Suppressor macrophage (primary cell): ENCODE results near the gene THTPA.
A peak's percentile ranks its signal among the peaks of the same experiment; 100 is the strongest.

Experiments used
- DNase-seq, 4 experiments: peaks; one replicate each; pipeline ENCODE4 v3.0.0-alpha.2; 2020 to 2022

THTPA gene

DNA sequence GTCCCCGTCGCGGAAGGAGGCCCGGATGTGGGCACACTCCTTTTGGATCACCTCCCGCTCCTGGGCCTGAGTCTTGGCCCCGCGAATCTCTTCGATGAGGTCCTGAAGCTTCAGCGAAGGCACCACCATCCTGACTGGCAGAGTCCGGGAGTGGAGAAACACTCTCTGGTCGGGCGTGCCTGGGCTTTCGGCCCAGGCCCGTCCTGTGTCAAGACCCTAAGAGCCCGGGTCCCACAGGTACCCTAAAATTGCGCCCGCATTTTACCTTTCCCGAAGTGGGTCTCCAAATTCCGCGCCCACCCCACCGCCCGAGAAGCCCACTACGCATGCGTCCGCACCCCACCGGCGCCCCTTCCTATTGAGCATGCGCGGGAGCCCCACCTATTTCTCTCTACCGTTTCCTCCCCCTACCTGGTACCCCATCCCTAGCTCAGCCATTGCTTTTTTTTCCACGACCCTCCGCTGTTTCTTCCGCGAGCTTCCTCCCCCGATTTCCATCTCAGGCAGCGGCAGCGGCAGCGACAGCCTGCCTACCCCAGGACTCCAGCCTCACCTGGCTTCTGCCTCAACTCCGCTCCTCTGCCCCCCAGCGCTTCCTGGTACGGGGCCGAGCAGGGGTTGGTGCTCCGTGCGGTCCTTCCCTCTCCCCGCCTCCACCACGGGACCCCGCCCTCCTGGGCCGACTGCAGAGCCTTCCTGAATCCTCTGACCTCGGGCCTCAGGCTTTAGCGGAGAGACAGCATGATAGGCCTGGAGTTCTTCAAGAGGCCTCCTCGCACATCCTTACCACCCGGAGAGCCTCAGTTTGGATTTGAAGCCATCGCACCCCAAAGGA is 11.3 kb downstream of the THTPA start, which contains the start of gene AP1G2:
Gene AP1G2, minus strand, starts transcription at position 606 of the 835 bp plus-strand sequence. Its CDS starts 477 bp downstream, at position 129.
- peak; percentile 83 to 95 (median 90) for DNase-seq

DNA sequence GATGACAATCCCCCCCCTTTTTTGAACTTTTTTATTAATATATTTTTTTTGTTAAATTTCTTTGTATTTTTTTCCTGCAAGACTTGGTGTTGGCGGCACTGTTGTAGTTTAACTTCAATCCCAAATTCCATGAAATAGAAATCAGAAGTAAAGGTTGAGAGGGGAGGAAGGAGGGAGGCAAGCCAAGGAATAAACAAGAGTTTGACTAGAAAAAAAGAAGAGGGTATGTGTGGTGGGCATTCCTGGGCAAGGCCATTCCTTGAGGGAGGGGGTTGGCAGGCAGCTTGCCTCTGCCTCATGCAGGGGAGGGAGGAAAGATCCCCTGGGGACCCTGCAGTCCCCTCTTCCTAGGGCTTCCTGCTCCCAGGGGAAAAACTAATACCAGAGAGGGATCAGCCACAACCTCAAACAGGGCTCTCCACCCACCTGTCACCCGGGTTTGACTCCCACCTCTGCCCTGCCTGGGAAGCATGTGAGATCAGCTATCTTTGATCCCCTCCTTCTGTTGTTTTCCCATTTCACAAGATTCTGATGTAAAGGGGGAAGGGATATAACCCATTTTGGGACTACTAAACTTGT is 12.0 kb downstream of the THTPA start:
- peak in 1 of 4 experiments; percentile 25 for DNase-seq

DNA sequence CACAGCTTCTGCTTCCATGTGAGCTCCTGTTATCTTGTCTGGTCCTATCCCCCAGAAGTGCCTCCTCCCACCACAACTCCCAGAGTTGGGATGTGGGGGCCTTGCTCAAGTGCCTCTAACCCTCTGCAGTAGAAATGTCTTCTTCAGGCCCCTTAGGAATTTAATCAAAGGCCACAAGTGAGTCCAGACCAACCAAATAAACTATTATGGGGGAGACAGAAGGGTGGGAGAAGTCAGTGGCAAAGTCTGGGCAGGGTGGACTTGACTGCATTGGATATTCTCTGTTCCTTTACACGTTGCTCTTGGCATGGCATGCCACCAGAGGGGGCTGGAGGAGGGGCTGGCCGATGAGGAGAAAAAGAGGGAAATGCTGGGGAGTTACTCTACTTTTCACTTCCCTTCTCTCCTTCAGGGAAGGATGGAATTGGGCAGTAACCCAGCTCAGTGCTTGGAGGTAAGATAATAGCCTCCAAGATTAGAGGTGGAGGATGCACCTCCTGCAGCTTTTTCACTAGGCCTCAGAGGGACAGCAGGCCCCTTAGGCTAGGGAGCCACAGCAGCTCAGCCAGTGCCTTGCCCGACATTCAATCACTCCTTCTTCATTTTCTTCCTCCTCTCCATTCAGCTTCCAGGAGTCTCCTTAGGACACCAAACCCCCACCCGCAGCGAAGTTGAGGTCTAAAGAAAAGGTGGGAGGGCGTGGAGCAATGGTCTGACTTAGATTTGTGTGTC is 12.7 kb downstream of the THTPA start:
- DNase-seq = peak; percentile 69 to 81 (median 75)

DNA sequence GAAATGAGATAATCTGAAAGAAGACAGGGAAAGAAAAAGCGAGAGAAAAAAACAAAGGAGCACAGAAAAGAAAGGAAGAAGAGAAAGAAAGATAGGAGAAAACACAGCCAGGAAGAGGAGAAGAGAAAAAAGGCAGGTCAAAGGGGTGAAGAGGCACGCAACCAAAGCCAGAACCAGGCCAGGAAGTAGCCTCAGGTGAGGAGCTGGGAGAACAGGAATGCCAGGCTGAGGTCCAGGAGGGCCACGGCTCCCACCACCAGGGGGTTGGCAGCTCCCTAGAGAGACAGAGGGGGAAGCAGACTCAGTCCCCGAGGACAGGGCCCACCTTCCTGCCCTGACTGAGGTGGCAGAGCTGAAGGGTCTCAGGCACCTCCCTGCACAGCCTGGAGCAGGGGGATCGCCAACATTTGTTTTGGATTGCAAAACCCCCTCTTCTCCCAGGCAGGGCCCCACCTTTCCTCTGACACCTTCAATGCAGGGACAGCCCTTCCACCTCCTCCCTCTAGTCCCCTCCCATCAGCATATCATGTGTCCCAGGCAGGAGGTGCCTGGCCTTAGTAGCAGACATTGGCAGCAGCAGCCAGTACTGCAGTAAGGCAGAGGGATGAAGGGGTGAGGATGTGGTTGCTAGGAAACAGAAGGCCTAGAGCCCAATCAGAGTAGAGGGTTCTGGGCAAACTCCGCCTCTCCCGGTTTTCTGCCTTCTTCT is 13.5 kb downstream of the THTPA start:
- DNase-seq = no peak

DNA sequence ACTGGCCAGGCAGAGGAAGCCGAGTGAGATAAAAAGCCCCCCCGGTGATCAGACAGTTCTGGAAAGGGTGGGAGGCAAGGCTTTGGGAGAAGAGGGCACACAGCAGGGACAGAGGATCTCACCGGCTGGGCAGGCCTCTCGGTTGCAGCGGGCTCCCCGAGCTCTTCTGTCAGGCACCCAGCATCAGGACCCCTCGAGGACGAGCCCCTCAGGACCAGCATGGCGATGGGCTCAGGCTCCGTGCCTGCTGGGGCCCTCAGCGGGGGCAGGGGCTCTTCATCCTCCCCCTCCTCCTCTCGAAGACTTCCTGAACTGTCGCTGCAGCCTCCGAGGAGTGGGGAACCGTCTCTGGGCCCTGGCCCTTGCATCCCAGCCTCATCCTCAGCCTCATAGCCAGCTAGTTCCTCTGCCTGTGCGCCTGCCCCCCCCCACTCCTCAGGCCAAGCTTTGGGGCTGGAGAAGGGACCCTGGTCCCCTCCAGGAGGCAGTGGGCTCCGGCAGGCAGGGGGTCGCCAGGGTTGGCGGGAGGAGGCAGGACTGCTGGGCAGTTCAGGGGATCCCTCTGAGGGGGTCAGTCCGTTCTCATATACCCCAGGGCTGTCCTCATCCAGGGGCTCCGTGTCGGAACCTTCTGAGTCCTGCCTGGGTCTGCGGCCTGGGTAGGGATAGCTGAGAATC is 14.9 kb downstream of the THTPA start:
- DNase-seq = no peak

DNA sequence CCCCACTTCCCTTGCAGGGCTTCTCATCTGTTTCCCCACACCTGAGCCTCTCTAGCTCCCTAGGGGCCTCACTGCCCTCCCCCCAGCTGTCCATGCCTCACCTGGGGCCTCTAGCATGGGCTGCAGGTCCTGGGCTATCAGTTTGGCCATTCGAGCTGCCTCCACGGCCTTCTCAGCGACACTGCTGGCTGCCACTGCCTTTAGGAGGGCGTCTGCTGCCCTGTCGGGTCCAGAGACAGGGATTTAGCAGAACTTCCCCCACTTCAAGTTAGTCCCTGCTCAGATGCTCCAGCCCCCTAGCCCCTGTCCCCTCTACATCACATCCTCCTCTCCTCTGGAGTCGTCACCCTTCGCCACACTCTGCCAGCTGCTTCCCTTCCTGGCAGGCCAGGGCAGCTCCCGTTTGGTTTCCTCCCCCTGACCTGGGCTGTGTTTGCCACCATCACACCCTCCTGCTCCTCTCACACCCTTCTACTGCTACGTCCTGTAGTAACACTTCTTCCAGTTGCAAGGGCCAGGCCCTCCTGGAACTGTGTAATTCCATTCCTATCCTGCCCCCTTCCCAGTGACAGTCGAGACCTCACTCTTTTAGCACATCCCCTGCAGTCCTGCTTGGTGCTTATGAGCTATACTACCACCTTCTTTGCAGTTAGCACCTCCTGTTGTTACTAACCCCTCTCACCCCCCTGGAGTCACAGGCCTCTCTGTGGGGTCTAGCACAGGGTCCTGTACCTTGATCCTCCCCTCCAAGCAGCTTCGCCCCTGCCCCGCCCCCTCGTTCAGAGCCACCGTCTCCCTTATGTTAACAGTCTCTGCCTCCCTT is 15.8 kb downstream of the THTPA start:
- DNase-seq = peak in 3 of 4 experiments; percentile 17 to 27 (median 25)

DNA sequence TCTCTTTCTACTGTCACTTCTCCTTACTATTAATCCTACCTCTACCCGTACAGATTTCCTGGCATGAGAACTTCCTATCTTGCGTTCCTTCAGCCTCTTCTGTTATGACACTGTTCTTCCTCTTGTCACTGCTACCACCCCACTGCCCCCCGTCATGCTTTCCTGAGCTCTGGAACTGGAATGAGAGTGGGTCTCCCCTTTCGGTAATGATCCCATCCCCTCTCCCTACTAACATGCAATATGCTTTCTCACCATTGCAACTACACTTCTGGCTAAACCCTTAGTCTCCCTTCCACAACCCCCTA is 16.4 kb downstream of the THTPA start:
- DNase-seq = peak in 2 of 4 experiments; percentile 44 to 49

DNA sequence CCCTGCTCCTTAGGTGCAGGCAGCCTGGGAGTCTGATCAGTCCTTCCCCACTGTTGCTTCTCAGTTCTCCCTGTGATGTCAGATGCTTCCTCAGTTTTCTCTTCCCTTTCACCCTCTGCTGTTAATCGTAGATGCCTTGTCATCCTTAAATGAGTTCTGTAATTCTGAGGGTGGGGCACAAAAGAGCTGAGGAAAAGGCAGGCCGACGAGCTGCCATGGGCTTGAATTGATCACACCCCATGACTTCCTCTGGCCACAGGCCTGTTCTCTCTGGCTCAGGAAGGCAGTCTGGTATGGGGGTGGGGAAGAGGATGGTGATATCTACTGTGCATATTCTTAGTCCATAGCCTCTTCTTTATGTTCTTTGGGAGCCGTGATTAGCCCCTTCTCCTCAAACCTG is 16.8 kb downstream of the THTPA start:
- peak; percentile 76 to 88 (median 82) for DNase-seq

DNA sequence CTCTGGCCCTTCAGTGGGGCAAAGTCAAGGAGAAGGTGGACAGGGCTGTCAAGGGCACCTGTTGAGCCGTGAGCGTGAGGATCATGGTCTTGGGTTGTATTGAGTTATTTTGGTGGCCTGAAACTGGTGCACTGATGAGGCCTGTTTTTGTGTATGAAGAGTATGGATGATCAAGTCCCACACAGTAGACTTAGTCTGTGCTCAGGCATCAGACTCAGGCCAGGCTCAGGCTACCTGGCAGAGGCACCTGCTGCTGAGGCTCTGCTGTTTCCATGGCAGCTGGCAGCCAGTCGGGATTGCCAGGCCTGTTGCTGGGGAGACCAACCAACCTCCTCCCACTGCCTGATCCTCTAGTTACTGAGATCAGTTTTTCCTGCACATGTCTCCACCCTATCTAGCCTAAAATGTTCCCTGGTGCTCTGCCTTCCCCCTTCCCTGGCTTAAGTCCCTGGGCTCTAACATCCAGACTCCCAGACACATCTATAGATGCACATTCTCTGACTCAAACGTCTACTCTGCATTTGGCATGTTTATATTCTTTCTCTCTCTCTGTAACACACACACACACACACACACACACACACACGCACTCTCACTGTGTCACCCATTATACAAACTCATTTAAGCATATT is 17.4 kb downstream of the THTPA start:
- no peak for DNase-seq

DNA sequence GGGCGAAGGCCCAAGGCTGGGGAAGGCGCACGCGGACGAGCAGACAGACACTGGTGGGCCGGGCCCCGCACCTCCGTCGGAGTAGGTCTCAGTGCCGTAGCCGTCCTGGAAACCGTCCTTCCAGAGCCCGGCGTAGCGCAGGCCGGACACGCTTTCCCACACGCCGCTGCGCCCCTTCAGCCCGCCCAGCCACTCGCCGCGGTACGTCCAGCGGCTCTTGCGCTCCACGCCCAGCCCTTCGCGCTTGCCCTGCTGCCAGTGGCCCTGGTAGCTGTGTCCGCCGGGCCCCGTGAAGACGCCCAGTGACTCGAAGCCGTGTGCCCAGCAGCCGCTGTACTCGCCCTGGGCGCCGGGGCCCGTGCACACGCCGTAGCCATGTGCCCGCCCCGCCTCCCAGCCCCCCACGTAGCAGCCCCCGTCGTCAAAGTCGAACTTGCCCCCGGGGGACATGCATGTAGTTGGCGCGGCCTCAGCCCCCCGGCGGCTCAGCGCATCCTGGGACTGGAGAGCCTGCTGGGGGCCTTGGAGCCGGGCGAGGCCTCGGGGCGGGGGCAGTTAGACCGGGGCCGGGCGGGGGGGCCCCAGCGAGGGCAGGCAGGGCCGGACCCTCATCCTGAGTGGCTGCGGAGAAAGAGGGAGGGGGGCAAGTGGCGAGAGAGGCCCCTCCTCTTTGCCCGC is 21.1 kb downstream of the THTPA start:
- peak in 3 of 4 experiments; percentile 26 to 54 (median 52) for DNase-seq

DNA sequence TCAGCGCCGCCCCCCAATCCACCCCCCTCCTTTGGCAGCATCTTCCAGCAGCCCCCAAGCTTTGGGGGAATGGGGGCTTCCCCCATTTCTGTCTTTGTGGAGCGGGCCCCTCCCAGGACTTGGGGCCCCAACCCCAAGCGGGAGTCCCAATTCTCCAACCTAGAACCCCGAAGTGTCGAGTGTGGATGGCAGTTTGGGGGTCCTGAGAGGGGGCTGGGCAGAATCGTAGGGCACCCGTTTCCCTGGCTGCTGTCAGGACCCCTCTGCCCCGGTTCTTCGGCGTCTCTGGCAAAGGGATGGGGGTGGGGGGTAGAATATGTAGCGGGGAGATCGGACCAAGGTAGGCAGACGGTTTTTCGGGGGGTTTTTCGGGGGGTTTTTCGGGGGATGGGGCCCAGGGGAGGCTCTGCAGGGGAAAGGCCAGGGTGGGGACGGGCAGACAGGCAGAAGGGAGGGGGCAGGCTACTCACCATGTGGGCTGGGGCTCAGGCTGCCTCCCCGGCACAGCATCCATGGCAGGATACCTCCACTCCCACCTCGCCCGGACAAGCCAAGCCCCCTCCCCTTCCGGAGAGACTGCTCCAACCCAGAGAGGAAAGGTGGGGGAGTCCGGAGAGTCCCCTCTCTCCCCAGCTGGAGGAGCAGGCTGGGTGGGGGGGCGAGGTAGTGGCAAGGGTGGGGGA is 21.8 kb downstream of the THTPA start:
- DNase-seq = no peak

DNA sequence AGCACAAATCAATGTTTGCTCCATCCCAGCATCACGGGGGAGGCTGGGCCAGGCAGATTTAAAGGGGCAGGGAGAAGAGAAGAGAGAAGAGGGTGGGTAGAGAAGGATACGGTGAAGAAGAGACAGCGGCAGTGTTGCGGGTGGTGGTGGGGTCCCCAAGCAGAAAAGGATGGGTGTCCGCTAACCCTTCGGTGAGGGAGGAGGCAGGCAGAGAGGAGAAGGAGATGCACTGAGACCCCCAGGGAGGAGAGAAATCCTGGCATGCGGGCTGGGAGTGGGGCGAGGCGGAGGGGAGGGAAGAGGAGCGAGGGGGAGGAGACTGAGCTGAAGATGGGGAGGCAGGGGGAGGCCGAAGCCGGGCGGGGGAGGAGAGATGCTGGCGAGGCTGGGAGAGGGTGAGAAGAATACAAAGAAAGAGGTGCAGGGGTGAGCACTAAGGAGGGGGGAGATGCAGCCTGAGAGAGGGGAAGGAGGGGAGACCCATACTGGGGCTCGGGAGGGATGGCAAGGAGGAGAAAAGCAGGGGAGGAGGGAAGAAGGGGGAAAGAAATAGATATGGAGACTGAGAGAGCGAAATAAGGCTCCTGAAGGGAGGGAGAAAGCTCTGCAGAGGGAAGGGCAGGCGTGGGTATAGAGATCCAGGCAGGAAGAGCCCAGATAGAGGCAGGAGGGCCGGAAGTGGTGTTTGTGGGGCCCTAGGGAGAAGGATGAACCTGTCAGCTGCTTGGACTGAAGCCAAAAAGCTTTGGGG is 22.7 kb downstream of the THTPA start, which contains the start of gene JPH4:
Gene JPH4, minus strand, starts transcription at position 231 of the 751 bp plus-strand sequence. CDS start 1,337 bp downstream, outside the sequence.
- no peak for DNase-seq

DNA sequence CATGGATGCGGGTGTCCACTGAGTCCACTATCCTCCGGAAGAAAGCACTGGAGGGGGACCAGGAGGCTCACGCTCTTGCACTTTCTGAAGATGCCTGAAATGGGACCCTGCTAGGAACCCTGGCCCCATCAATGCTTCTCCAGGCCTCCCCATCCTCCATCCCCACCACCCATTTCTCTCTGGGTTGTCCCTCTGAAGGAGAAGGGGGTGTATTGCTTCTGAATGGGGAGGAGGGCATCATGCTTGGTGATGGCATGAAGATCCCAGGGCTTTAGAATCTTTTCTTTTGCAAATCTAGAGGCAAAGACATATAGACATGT is 23.2 kb downstream of the THTPA start:
- DNase-seq = no peak

DNA sequence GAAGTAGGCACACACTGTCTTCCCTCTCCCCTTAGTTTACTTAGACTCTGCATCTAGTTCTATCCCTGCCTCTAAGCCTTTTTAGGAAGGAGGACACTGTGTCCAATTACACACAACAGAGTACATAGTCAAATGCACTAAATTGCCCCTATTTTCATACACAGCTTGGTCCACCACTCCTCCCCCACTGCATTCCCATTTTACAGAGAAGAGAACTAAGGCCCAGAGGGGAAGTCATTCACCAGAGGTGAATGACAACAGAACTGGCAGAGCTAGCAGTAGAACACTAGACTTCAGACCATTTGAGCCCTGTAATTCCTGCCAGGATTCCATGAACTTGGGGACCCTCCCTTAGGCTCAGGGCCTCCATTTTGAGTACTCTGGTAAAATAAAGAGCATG is 23.7 kb downstream of the THTPA start:
- DNase-seq = no peak

DNA sequence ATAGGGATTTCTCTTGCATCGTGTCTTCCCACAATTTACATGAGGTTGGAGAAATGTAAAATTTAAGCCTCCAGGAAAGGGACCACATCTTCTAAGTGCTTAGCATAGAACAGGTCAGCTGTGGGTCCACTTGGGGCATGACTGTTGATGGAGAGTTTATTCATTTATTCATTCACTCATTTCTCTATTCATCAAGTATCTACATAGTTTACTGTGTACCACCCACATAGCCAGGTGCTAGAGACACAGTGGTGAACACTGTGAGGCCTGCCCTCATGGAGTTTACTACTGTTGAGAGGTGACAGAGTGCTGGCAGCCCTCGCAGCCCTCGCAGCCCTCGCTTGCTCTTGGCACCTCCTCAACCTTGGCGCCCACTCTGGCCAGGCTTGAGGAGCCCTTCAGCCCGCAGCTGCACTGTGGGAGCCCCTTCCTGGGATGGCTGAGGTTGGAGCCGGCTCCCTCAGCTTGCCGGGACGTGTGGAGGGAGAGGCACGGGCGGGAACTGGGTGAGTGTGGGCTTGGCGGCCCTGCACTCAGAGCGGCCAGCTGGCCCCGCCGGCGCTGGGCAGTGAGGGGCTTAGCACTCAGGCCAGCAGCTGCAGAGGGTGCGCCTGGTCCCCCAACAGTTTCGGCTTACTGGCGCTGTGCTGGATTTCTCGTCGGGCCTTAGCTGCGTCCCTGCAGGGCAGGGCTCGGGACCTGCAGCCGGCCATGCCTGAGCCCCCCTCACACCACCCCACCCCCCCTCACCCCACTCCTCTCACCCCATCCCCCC is 24.3 kb downstream of the THTPA start:
- DNase-seq = no peak

DNA sequence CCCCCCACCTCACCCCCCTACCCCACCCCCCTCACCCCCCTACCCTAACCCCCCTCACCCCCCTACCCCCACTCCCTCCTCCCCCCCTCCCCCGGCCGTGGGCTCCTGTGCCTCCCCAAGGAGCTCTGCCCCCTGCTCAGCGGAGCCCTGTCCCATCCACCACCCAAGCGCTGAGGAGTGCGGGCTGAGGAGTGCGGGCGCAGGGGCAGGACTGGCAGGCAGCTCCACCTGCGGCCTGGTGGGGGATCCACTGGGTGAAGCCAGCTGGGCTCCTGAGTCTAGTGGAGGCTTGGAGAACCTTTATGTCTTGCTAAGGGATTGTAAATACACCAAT is 24.8 kb downstream of the THTPA start:
- no peak for DNase-seq

DNA sequence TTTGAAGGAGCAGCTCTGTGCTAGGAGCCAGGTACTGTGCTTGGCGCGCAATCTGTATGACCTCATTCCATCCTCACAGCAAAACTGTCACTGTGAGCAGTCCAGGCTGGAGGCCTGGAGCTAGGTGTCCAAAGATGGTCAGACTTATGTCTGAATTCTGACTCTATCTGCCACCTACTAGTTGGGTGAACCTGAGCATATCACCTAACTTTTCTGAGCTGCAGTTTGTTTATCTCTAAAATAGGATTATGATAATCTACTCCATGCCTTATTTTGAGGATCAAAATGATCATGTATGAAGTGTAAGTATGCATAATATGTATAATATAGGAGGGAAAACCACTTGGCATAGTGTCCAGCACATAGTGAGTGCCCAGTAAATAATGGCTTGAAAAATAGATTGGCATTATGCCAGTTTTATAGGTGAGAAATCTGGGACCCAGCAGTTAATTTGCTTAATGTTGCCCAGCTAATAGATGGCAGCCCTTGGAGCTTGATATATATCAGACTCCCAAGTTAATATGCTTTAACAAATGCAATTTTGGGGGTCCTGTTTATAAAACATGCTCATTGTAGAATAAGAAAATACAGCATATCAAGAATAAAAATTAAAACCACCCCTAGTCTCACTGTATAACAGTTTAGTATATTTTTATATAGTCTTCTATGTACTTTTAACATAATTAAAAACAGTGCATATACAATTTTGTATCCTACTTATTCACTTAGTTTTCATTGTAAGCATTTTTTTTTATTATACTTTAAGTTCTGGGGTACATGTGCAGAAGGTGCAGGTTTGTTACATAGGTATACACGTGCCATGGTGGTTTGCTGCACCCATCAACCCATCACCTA is 27.1 kb downstream of the THTPA start:
- DNase-seq = no peak
